HT-29 (cell line): ENCODE data around the gene BCL2L1. TPM values are rescaled to one million over a fixed set of nuclear protein-coding genes. Genes with fewer than 3 reads are reported as not detected.
"Not testable (repeated sequence)": the region's sequence is repeated elsewhere in the genome, so short reads cannot be mapped to it uniquely, and the experiment has no call there.

Source experiments
- DNase-seq: peaks from one replicate; pipeline ENCODE4 v3.0.0-alpha.2; 2015; ENCODE audit warnings: low spot score
- total RNA-seq: library from RNA; depleted of rRNA; stranded (reverse); fragments of >200 nt; shearing (Covaris generic); gene quantifications from 2 replicates; pipeline ENCODE4 v1.2.3, GENCODE V29; 2014

Gene BCL2L1
- total RNA-seq, 1 experiment from 2014 or later, result 324 TPM

DNA sequence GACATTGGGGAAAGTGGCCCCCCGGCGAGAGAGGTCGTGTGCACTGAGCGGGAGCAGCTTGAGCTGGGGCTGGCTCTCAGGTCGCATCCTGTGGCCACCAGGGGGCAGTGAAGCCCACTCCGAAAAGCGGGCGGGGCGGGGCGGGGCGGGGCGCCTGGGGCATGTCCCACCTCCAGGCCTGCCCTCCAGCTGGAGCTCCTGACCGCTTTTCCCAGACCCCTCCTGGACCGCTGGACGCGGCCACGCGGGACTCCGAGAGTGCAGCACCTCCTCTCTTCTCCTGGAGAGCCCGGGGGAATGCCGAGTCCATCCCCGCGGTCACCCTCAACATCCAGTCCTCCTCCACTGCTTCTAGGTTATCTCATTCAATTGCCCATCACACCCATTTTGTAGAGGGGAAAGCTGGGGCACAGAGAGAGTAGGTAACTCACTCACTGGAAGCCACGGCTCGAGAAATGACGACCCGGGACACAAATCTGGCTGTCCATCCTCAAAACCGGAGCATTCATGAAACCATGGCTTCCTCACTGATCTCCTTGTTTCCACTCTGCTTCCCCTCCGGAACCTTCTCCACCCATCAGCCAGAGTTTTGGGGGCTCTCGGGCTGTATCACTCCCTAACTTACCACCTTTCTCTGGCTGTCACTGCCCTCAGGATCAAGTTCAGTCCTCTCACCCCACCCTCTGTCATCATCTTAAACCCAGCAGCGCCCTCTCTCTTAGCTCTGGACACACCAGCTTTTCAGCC lies 60.9 kb downstream of the BCL2L1 start:
- peak; percentile 80 for DNase-seq

DNA sequence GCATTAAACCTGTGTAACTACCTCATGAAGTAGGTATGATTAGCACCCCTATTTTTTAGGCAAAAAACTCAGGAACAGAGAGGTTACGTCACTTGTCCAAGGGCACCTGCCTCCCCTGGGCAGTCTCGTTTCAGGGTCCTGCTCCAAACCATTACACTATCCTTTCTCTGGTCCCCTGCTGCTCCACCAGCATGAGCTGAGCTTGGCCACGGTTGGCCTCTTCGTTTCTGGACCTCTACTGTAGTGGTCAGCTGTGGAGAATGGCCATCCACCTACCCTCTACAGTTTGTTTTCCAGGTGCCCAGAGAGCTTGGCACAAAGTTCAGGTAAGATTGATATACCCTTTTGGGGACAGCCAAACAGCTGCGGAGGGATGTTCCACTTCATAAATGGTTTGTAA lies 68.1 kb downstream of the BCL2L1 start:
- DNase-seq, result no peak

DNA sequence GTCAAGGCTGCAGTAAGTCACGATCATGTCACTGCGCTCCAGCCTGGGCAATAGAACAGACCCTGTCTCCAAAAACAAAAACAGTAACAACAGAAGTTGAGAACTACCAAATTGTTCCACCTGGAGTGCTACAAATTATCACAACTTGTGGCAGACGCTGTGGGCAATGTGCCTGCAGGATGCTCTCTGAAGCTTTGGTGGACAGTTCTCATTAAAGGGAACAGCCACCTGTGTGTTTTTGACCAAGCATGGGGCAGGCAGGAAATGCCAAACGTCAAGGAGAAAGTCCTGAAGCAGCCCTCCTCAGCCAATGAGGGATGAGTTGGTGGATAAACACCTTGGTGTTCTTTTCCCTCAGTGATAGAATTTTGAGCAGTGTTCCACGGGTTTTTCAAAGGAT lies 69.1 kb downstream of the BCL2L1 start:
- DNase-seq, result no peak

DNA sequence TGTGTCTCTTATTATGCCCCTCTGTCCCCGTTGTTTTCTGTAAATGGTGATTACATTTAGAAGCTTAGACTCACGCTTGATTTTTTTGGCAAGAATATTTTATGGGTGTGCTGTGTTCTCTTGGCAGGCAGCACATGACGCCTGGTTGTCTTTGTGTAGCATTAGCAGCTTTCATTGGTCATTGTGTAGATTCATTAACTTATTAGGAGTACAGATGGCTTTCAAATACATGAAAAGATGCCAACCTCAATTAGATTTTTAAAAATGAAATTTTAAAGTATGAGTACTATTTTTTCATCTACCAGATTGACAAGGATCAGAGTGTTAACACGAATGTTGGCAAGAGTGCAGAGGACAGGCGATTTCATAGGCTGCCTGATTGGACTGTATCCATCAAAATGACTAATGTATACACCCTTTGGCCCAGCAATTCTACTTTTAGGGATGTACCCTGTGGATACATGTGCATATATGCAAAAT lies 69.7 kb downstream of the BCL2L1 start:
- DNase-seq, result no peak

DNA sequence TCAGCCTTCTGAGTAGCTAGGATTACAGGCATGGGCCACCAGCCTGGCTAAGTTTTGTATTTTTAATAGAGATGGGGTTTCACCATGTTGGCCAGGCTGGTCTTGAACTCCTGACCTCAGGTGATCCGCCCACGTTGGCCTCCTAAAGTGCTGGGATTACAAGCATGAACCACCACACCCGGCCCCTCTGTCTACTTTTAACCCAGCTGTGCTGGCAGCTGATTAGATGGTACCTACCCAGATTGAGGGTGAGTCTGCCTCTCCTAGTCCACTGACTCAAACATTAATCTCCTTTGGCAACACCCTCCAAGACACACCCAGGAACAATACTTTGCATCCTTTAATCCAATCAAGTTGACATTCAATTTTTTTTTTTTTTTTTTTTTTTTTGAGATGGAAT lies 74.6 kb downstream of the BCL2L1 start:
- not testable (repeated sequence) for DNase-seq

DNA sequence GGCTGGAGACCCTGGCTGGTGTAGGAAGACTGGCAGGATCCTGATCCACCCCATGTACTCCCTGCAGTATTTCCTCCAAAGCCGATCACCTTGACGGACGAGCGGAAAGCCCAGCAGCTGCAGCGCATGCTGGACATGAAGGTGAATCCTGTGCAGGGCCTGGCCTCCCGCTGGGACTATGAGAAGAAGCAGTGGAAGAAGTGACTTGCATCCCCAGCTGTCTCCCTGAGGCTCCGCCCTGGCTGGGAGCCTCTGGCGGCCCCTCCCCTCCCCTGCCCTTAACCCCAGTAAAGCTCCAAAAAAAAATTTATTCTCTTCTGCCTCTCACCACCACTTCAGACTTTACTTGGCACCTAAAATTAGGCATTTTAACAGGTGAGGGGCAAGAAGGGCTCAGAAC lies 78.0 kb downstream of the BCL2L1 start:
- no peak for DNase-seq

DNA sequence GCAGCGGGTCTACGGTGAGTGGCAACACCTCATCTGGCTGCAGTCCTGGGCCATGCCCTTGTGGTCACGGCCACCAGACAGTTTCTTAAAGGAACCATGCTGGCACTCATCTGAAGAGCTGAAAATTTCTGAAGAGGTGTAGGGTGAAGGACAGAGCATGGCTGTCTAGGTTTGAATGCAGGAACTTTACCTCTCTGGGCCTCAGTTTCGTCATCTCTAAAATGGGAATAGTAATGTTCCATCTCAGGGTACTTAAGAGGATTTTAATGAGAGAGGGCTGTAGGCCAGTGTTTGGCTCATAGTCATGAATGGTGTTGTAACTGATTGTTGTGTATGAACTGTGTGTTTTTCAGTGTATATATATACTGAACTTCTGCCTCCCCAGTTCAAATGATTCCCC lies 79.1 kb downstream of the BCL2L1 start:
- no peak for DNase-seq

DNA sequence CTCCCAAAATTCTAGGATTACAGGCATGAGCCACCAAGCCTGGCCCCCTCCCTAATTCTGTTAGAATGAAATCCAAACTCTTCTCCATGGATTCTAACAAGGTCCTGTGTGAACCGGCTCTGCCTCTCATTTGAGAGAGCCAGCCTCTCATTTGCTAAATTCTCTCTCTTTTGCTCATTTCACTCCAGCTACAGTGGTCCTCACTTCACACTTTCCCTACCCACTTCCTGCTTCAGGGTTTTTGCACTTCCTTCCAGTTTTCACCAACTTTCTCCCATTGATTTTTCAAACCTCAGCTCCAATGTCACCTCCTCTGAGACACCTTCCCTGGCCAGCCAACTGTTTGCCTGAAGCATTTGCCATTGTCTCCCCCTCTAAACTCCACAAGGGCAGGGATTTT lies 79.8 kb downstream of the BCL2L1 start:
- no peak for DNase-seq

DNA sequence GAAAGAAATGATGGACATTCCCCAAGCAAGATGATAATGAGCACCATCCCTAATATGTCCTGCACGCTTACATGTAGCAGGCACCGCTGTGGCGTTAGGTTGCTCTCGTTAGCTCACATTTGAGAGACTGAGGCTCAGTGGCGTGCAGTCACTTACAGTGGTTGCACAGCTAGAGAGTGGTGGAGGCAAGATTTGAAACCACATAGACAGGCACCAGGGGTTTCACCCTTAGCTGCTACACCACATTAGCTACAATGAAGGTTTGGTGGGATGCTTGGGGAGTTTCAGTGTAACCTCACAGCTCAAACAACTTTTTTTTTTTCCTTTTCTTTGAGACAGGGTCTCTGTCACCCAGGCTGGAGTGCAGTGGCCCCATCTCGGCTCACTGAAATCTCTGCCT lies 81.3 kb downstream of the BCL2L1 start:
- DNase-seq, result no peak

DNA sequence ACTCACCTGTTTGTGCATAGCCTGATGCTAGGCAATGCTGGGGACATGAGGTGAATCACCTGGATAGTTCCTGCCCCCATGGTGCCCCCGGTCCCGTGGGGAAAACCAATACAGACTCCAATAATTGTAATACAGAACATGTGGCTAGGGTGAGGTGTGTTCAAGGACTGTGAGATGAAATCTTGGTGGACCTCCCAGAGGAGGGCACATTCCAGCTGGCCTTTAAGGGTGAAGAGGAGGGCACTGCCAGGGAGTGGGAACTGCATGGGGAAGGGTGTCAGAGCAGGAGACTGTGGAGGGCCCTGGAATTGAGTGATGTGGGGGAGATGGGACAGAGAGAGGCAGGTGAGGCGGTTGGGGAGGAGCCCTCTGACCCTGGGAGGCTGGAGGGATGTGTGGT lies 82.4 kb downstream of the BCL2L1 start:
- DNase-seq, result no peak

DNA sequence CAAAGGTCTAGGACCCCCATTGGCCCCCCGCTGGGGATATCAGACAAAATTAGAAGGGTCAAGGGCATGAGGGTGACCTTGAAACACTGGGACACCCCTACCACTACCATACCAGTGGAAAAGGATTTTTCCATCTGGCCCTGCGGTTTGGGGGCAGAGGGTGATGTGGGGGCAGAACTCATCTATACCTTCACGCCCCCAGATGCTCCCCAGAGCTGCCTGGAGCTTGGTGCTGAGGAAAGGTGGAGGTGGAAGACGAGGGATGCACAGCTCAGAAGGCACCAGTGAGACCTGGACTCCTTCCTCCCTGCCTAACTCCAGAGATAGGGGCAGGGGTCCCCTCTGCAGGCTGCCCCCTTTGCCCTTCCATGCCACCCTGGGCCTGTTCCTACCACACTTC lies 83.9 kb downstream of the BCL2L1 start:
- no peak for DNase-seq

DNA sequence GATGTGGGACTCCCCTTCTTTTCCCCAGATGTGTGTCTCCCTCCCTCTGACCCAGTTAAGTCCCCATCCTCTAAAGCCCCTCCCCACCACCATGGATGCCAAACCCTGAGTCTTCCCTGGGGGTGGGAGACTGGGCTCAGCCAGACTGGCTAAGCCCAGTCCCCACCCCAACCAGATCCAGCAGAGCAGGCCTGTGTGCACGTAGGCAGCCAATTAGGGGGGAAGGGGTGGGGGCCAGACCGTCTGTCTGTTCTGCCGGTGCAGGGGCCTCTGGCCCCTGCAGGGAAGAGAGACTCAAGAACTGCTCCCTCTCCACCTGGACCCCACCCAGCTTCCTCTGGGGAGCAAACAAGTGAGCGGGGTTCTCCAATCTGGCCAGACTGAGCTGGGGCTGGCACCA lies 84.4 kb downstream of the BCL2L1 start:
- no peak for DNase-seq

DNA sequence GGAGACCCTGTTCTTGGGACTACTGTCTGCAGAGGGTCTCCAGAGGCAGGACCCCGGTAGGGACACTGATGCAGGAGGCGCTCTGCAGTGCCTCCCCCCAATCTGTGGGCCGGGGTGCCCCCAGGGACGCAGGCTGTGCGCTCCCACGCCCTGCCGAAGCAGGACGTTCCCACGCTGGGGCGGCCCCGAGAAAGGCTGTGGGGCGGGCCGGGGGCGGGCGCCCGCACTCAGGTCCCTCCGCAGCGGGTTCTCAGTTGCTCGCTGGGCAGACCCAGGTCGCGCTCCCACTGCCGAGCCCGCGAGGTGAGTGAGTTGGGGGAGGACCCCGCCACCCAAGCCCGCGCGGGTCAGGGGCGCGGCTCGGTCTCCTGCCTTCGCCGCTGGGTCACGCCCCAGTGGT lies 85.0 kb downstream of the BCL2L1 start, which contains the start of gene COX4I2:
Gene COX4I2 (plus strand): TSS at position 253 of the 400 bp plus-strand sequence. CDS start 1,106 bp downstream, outside the sequence.
- no peak for DNase-seq

DNA sequence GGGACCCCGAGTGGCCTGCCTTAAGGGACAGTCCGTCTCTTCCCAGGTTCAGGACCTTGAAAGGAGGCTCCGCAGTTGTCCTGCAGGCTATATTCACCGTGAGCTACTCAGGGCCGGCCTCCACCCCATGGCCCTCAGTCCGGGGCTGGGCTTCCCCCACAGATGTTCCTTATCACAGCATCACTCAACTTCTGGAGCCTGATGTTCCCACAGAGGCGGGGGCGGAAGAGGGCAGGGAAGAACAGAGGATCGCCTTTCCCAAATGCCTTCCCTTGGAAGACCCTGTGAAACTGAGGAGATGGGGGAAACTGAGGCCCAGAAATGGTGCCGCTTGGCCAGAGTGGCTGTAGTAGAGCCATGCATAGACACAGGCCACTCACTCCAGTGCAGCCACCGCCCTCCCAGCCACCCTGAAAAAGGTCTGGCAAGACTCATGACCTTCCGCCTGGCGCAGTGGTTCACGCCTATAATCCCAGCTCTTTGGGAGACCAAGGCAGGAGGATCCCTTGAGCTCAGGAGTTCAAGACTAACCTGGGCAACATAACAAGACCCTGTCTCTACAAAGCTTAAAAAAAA lies 89.2 kb downstream of the BCL2L1 start:
- no peak for DNase-seq

DNA sequence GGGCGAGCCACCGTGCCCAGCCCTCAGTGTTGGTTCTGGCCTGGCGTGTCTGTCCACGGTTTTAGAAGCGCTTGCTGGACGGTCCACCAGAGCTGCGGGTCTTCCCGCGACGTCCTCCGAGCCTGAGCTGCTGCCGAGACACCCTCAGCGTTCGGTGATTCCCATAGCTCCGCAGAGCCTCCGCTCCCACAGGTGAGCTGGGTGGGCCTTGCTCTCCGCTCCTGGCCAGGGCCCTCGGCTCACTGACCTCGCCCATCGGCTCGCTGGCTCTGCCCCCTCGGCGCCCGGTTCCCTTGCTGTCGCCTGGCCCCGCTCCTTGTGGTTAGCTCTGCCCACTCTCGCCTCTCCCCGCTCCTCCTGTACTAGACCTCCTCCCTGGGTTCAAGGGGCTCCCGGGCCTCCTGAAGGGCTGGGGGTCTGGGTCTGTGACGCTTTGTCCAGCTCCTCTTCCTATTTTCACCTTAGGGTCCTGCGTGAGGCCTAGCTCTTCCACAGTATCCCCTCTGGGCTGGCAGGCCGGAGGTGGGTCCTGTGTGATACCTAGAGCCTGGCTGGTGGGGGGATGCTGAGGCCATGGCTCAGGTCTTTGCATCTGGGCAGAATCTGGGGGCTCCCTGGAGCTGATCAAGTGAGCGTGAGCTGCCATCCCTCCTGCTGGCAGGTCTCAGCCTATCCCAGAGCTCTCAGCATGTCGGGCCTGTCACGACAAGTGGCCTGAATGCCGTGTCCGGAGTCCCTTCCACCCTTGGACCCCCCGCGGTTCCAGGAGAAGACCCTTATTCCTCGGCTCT lies 89.9 kb downstream of the BCL2L1 start:
- DNase-seq, result no peak

DNA sequence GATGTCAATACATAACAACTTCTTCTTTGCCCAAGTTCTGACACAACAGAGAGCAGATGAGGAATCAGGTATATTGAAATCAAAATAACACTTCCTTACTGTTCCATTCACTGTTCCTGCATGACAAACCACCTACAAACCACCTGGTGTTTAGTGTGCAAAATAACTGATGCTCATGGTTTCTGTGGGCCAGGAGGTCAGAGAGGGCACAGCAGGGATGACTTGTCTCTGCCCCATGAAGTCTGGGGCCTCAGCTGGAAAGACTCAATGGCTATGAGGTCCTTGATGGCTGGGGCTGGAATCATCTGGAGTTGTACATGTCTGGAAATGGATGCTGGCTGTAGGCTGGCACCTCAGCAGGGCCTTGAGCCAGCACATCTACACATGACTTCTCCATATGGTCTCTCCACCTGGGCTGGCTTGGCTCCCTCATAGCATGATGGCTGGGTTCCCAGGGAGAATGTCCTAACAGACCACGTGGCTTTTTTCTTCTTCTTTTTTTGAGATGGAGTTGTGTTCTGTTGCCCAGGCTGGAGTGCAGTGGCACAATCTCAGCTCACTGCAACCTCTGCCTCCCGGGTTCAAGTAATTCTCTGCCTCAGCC lies 92.4 kb downstream of the BCL2L1 start:
- no peak for DNase-seq

DNA sequence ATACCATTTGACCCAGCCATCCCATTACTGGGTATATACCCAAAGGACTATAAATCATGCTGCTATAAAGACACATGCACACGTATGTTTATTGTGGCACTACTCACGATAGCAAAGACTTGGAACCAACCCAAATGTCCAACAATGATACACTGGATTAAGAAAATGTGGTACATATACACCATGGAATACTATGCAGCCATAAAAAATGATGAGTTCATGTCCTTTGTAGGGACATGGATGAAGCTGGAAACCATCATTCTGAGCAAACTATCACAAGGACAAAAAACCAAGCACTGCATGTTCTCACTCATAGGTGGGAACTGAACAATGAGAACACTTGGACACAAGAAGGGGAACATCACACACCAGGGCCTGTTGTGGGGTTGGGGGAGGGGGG lies 94.6 kb downstream of the BCL2L1 start:
- not testable (repeated sequence) for DNase-seq

DNA sequence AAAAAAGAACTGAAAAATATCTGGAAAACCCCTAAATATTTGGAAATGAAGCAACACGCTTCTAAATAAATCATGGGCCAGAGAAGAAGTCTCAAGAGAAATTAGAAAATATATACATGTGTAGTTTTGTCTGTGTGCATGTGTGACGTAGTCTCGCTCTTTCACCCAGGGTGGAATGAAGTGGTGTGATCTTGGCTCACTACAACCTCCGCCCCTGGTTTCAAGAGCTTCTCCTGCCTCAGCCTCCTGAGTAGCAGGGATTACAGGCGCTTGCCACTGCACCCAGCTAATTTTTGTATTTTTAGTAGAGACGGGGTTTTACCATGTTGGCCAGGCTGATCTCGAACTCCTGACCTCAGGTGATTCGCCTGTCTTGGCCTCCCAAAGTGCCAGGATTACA lies 96.1 kb downstream of the BCL2L1 start:
- DNase-seq, result not testable (repeated sequence)

DNA sequence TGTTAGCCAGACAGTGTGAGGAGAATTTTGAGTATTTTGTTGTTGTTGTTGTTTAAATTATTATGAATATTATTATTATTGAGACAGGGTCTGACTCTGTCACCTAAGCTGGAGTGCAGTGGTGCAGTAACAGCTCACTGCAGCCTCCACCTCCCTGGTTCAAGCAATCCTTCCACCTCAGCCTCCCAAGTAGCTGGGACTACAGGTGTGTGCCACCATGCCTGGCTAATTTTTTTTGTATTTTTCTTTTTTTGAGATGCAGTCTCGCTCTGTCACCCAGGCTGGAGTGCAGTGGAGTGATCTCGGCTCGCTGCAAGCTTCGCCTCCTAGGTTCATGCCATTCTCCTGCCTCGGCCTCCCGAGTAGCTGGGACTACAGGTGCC lies 99.6 kb downstream of the BCL2L1 start:
- not testable (repeated sequence) for DNase-seq

DNA sequence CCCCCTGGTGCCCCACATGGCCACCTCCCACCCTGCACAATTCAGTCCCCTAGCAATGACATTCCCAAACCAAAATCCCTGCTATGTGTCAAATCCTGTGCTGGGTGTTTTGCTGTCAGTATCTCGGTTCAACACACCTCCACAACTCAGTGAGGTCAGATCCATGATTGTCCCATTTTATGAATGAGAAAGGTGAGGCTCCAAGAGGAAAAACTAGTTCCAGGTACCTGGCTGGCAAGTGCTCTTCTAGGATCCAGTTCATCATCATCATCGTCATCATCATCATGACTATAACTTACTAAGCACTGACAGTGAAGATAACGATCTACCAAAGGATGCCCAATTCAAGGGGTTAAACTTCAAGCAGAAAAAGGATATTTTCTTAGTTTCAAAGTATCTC lies 102.4 kb downstream of the BCL2L1 start:
- DNase-seq, result no peak

DNA sequence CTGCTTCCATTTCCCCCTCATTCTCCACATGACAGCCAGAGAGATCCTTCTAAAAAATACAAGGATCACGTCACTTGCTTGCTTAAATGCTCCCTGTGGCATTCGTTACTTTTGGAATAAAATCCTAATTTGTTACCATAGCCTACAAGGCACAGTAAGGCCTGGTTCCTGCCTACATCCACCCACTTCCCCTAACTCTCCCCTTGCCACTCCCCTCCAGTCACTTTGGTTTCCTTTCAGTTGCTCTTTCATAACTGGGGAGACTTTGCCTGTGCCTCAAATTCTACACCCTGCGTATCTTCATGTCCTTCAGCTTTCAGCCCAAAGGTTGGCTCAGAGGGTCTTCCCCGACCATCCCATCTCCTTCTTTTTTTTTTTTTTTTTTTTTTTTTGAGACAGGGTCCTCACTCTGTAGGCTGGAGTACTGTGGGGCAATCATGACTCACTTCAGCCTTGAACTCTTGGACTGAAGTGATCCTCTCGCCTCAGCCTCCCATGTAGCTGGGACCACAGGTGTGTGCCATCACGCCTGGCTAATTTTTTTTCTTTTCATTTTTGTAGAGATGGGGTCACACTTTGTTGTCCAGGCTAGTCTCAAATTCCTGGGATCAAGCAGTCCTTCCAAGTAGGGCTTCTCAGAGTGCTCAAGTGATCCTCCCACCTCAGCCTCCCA lies 105.1 kb downstream of the BCL2L1 start:
- DNase-seq, result no peak

DNA sequence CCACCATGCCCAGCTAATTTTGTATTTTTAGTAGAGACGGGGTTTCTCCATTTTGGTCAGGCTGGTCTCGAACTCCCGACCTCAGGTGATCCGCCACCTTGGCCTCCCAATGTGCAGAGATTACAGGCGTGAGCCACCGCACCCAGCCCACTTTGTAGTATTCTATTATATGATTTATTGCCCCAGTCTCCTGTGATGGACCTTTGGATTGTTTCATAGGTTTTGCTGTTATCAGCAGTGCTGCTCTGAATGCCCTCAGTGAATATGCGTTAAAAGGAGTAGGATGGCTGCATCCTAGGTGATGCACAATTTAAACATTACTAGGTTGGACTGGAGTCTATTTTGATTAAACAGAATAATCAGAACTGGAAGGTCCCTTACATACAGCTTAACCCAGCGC lies 107.3 kb downstream of the BCL2L1 start:
- DNase-seq, result no peak
